CD4-positive, alpha-beta T cell treated with Interleukin-17A for 1 hour (primary cell): ENCODE measurements around the gene ADGRL3.
"Not testable (repeated sequence)": the region's sequence is repeated elsewhere in the genome, so short reads cannot be mapped to it uniquely, and the experiment has no call there.

Experiments
- DNase-seq: peaks from one replicate; pipeline ENCODE4 v3.0.0-alpha.2; 2020

Gene ADGRL3

GRCh38 chr4:61207156-61207555 lies 7.0 kb downstream of the ADGRL3 start:
- not testable (repeated sequence) for DNase-seq

GRCh38 chr4:61210186-61210939 lies 10.2 kb downstream of the ADGRL3 start:
- DNase-seq, result no peak

GRCh38 chr4:61211781-61212180 lies 11.7 kb downstream of the ADGRL3 start:
- no peak for DNase-seq

GRCh38 chr4:61212788-61213187 lies 12.7 kb downstream of the ADGRL3 start:
- DNase-seq, result no peak

- no peak for DNase-seq
Measured at GRCh38 chr4:61214680-61215079, 14.6 kb downstream of the ADGRL3 start.

- no peak for DNase-seq
Measured at GRCh38 chr4:61217222-61217621, 17.1 kb downstream of the ADGRL3 start.

GRCh38 chr4:61220556-61220955 lies 20.4 kb downstream of the ADGRL3 start:
- DNase-seq, result no peak

- no peak for DNase-seq
Measured at GRCh38 chr4:61223385-61223784, 23.3 kb downstream of the ADGRL3 start.

- DNase-seq, result no peak
Measured at GRCh38 chr4:61224573-61224972, 24.4 kb downstream of the ADGRL3 start.

GRCh38 chr4:61225656-61226055 lies 25.5 kb downstream of the ADGRL3 start:
- DNase-seq, result no peak

- DNase-seq, result no peak
Measured at GRCh38 chr4:61231421-61231820, 31.3 kb downstream of the ADGRL3 start.

GRCh38 chr4:61239250-61239649 lies 39.1 kb downstream of the ADGRL3 start:
- no peak for DNase-seq

- no peak for DNase-seq
Measured at GRCh38 chr4:61243962-61244361, 43.8 kb downstream of the ADGRL3 start.

- DNase-seq, result no peak
Measured at GRCh38 chr4:61245069-61245714, 45.1 kb downstream of the ADGRL3 start.

- no peak for DNase-seq
Measured at GRCh38 chr4:61246034-61246433, 45.9 kb downstream of the ADGRL3 start.

GRCh38 chr4:61248705-61249104 lies 48.6 kb downstream of the ADGRL3 start:
- DNase-seq, result no peak

GRCh38 chr4:61251129-61251528 lies 51.0 kb downstream of the ADGRL3 start:
- DNase-seq, result no peak

- DNase-seq, result no peak
Measured at GRCh38 chr4:61254406-61254805, 54.3 kb downstream of the ADGRL3 start.

- no peak for DNase-seq
Measured at GRCh38 chr4:61273233-61273632, 73.1 kb downstream of the ADGRL3 start.

- no peak for DNase-seq
Measured at GRCh38 chr4:61274286-61274685, 74.2 kb downstream of the ADGRL3 start.

GRCh38 chr4:61275241-61275640 lies 75.1 kb downstream of the ADGRL3 start:
- no peak for DNase-seq

- no peak for DNase-seq
Measured at GRCh38 chr4:61276029-61276428, 75.9 kb downstream of the ADGRL3 start.

- no peak for DNase-seq
Measured at GRCh38 chr4:61277785-61278760, 77.9 kb downstream of the ADGRL3 start.
